Activated T-helper 2 cell treated with anti-CD3 and anti-CD28 coated beads, Interferon-gamma antibody, Interleukin-2, Interleukin-4, amounts not matched to agents 10 μg/mL and 5 μg/mL and 100 μg/mL, durations not matched to agents 14 hours and 24 hours and 36 hours (primary cell): ENCODE results near the gene LRRC10B. TPM values are rescaled to one million over a fixed set of nuclear protein-coding genes. Genes with fewer than 3 reads are reported as not detected.
A peak's percentile ranks its signal among the peaks of the same experiment; 100 is the strongest.

Experiments used
- DNase-seq: peaks from one replicate; pipeline ENCODE4 v3.0.0; 2021; ENCODE audit warnings: low spot score
- H3K27ac Mint-ChIP-seq: one replicate; pipeline ENCODE4 v1.8.0; 2021; ENCODE audit warnings: mixed read lengths
- H3K27me3 Mint-ChIP-seq: one replicate; pipeline ENCODE4 v1.8.0; 2021; ENCODE audit warnings: low read depth, mixed read lengths
- H3K36me3 Mint-ChIP-seq: one replicate; pipeline ENCODE4 v1.8.0; 2021; ENCODE audit warnings: low read depth, mixed read lengths
- H3K4me1 Mint-ChIP-seq: one replicate; pipeline ENCODE4 v1.8.0; 2021; ENCODE audit warnings: low read depth, mixed read lengths
- H3K4me3 Mint-ChIP-seq: one replicate; pipeline ENCODE4 v1.8.0; 2021; ENCODE audit warnings: low read depth, mild to moderate bottlenecking, moderate library complexity, mixed read lengths
- H3K9me3 Mint-ChIP-seq: one replicate; pipeline ENCODE4 v1.8.0; 2021; ENCODE audit warnings: mixed read lengths
- intact Hi-C: fragments of 100-400 bp; cut with micrococcal nuclease; formaldehyde crosslinking; loops from one replicate; pipeline ENCODE4 v1.15.1; 2023
- total RNA-seq: library from RNA; stranded (reverse); gene quantifications from 2 replicates; pipeline ENCODE4 v1.2.3, GENCODE V29; 2022

LRRC10B gene
- total RNA-seq, 1 donor from 2014 or later, result 0.11 TPM

- H3K4me3 Mint-ChIP-seq, result no peak overlapping the region
- H3K27me3 Mint-ChIP-seq, result no peaks in the 10 kb centered on the region
- DNase-seq, result peak; percentile 32
- intact Hi-C loops, result no loop called here
- H3K36me3 Mint-ChIP-seq, result no peaks in the 10 kb centered on the region
- no peaks in the 10 kb centered on the region for H3K9me3 Mint-ChIP-seq
- no peak overlapping the region for H3K27ac Mint-ChIP-seq
- no peaks in the 10 kb centered on the region for H3K4me1 Mint-ChIP-seq
Measured at GRCh38 chr11:61532134-61533038, 23.8 kb downstream of the LRRC10B start.

- intact Hi-C loops, result no loop called here
- no peaks in the 10 kb centered on the region for H3K9me3 Mint-ChIP-seq
- H3K4me1 Mint-ChIP-seq, result no peaks in the 10 kb centered on the region
- DNase-seq, result no peak
- no peak overlapping the region for H3K4me3 Mint-ChIP-seq
- no peak overlapping the region for H3K27ac Mint-ChIP-seq
- no peaks in the 10 kb centered on the region for H3K27me3 Mint-ChIP-seq
- H3K36me3 Mint-ChIP-seq, result no peaks in the 10 kb centered on the region
Measured at GRCh38 chr11:61533039-61533375, 24.5 kb downstream of the LRRC10B start.

- H3K27me3 Mint-ChIP-seq, result no peaks in the 10 kb centered on the region
- H3K4me1 Mint-ChIP-seq, result no peaks in the 10 kb centered on the region
- no peak for DNase-seq
- intact Hi-C loops, result no loop called here
- H3K27ac Mint-ChIP-seq, result no peak overlapping the region
- no peaks in the 10 kb centered on the region for H3K36me3 Mint-ChIP-seq
- H3K4me3 Mint-ChIP-seq, result no peak overlapping the region
- no peaks in the 10 kb centered on the region for H3K9me3 Mint-ChIP-seq
Measured at GRCh38 chr11:61533401-61533800, 24.9 kb downstream of the LRRC10B start.

GRCh38 chr11:61534025-61534932 lies 25.7 kb downstream of the LRRC10B start:
- H3K36me3 Mint-ChIP-seq, result no peaks in the 10 kb centered on the region
- H3K27ac Mint-ChIP-seq, result no peak overlapping the region
- H3K4me1 Mint-ChIP-seq, result no peaks in the 10 kb centered on the region
- no peaks in the 10 kb centered on the region for H3K9me3 Mint-ChIP-seq
- intact Hi-C loops, result no loop called here
- H3K27me3 Mint-ChIP-seq, result peaks cover 5% of the 10 kb centered on the region
- DNase-seq, result no peak
- H3K4me3 Mint-ChIP-seq, result no peak overlapping the region

- Mint-ChIP-seq H3K4me1 (no peaks in the 10 kb centered on the region), H3K27me3 (peaks cover 8% of the 10 kb centered on the region), H3K9me3 (no peaks in the 10 kb centered on the region), H3K27ac (no peak overlapping the region), H3K36me3 (no peaks in the 10 kb centered on the region), H3K4me3 (no peak overlapping the region)
- intact Hi-C loops, result no loop called here
- DNase-seq, result no peak
Measured at GRCh38 chr11:61534933-61535839, 26.6 kb downstream of the LRRC10B start.

GRCh38 chr11:61535998-61536675 lies 27.6 kb downstream of the LRRC10B start:
- no peaks in the 10 kb centered on the region for H3K9me3 Mint-ChIP-seq
- no peak for DNase-seq
- peaks cover 8% of the 10 kb centered on the region for H3K27me3 Mint-ChIP-seq
- H3K4me1 Mint-ChIP-seq, result no peaks in the 10 kb centered on the region
- H3K36me3 Mint-ChIP-seq, result no peaks in the 10 kb centered on the region
- H3K27ac Mint-ChIP-seq, result no peak overlapping the region
- intact Hi-C loops, result no loop called here
- no peak overlapping the region for H3K4me3 Mint-ChIP-seq

GRCh38 chr11:61536676-61537270 lies 28.2 kb downstream of the LRRC10B start:
- Mint-ChIP-seq H3K4me1 (no peaks in the 10 kb centered on the region), H3K9me3 (no peaks in the 10 kb centered on the region), H3K4me3 (no peak overlapping the region), H3K36me3 (no peaks in the 10 kb centered on the region), H3K27ac (no peak overlapping the region), H3K27me3 (peaks cover 8% of the 10 kb centered on the region)
- DNase-seq, result no peak
- intact Hi-C loops, result no loop called here

- no peaks in the 10 kb centered on the region for H3K9me3 Mint-ChIP-seq
- peaks cover 8% of the 10 kb centered on the region for H3K27me3 Mint-ChIP-seq
- no peak overlapping the region for H3K4me3 Mint-ChIP-seq
- H3K27ac Mint-ChIP-seq, result no peak overlapping the region
- DNase-seq, result no peak
- H3K36me3 Mint-ChIP-seq, result no peaks in the 10 kb centered on the region
- intact Hi-C loops, result no loop called here
- no peaks in the 10 kb centered on the region for H3K4me1 Mint-ChIP-seq
Measured at GRCh38 chr11:61537326-61537725, 28.8 kb downstream of the LRRC10B start.

GRCh38 chr11:61538636-61538961 lies 30.1 kb downstream of the LRRC10B start:
- Mint-ChIP-seq H3K4me3 (no peak overlapping the region), H3K27me3 (peaks cover 8% of the 10 kb centered on the region), H3K9me3 (no peaks in the 10 kb centered on the region), H3K27ac (no peak overlapping the region), H3K4me1 (no peaks in the 10 kb centered on the region), H3K36me3 (no peaks in the 10 kb centered on the region)
- DNase-seq, result no peak
- intact Hi-C loops, result no loop called here

- H3K4me1 Mint-ChIP-seq, result no peaks in the 10 kb centered on the region
- DNase-seq, result no peak
- no peak overlapping the region for H3K27ac Mint-ChIP-seq
- no peak overlapping the region for H3K4me3 Mint-ChIP-seq
- H3K36me3 Mint-ChIP-seq, result no peaks in the 10 kb centered on the region
- H3K27me3 Mint-ChIP-seq, result peaks cover 8% of the 10 kb centered on the region
- no peaks in the 10 kb centered on the region for H3K9me3 Mint-ChIP-seq
- intact Hi-C loops, result no loop called here
Measured at GRCh38 chr11:61539006-61539405, 30.5 kb downstream of the LRRC10B start.

- Mint-ChIP-seq H3K36me3 (no peaks in the 10 kb centered on the region), H3K27ac (no peak overlapping the region), H3K4me1 (no peaks in the 10 kb centered on the region), H3K9me3 (no peaks in the 10 kb centered on the region), H3K27me3 (peaks cover 8% of the 10 kb centered on the region), H3K4me3 (no peak overlapping the region)
- intact Hi-C loops, result no loop called here
- DNase-seq, result no peak
Measured at GRCh38 chr11:61539831-61540357, 31.3 kb downstream of the LRRC10B start.
